GM19239 (cell line): ENCODE data around the gene NRXN3.

Source experiments
- DNase-seq: peaks from one replicate; pipeline ENCODE4 v3.0.0; 2011; ENCODE audit warnings: low spot score; ENCODE audit not compliant: insufficient read length
- FAIRE-seq: peaks from 2 replicates; lab custom pipeline; 2011; peaks lifted over from hg19 to GRCh38; lab: Jason Lieb, UNC

The NRXN3 gene

DNA sequence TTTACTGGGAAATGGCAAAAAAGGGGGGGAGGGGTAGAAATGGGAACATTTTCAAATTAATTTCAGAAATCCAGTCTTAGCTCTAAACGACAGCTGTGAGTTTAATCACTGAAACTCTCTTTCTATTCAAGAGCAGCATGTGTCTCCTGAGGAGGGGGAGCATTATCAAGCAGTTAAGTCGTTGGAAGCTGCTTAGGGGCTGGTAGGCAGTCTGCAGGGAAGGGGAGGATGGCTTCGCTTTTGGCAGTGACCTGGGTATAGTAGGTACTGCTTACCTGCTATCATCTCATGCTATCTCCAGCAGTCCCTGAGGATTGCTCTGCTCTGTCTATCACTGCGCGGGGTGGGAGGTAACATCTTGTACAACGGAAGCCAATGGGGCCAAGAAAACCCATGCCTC lies 567.4 kb downstream of the NRXN3 start:
- no peak for FAIRE-seq
- DNase-seq, result no peak

DNA sequence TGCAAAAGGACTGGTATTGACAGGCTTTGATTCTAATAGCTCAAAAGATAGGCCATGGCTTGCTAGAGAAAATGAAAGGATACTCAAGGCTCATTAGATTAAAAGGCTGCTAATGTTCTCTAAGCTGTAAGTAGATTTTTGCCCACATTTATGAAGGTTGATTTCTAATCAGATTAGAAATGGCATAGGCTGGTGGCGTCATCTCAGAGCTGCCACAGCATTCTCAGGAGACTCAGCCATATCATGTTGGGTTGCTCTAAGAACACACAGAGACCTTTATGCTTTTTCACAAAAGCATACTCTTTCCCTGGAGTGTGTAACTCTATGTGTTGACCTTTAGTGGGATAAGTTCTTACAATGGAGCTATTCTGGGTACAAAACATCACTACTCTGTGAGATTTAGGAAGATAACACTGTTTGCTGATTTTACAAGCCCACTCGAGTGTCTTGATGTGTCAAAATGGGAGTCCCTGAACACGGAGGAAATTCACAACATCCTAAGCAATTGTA lies 576.0 kb downstream of the NRXN3 start:
- DNase-seq (no peak), FAIRE-seq (no peak)

DNA sequence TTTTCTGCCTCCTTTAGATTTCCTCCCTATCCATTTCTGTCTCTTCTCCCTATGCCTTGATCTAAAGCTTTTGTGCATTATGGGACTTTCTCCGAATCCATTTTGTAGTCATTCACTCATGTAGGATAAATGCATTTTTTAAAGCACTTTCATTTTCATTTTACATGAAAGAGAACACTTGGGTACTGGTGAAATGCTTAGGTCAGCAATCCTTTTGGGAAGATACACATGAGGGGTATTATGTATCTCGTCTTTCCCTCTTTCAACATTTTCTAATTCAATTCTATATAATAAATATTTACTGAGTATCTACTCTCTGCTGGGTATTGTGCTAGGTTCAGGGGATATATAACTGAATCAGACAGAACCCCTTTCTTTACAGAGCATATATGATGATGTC lies 577.6 kb downstream of the NRXN3 start:
- no peak for FAIRE-seq
- no peak for DNase-seq

DNA sequence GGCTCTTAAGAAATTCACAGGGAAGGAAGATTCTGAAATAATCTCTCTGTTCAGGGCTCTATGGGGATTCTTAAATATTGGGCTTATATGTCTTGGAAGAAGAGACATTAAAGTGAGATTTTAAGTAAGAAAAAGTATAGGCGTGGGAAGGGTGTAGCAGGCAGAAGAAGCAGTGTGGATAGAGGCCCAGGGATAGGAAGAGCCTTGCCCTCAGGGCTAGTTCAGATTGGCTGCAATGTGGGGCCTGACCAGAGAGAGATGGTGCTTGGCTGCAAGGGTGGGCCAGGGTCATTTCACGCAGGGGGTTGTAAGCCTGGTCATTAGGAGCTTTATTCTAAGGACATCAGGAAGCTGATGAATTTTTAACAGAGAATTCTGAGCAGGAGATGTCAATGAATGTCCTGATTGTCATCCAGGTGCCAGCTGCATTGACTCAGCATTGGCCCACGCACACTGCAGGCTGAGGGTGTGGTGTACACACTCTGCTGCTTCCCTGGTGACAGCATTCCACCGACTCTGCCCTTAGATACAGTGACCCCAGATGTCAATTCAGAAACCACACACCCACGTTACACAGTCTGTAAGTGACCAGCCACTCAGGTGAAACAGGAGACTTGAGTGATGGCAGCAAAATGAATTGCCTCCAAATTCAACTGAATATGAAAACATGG lies 582.5 kb downstream of the NRXN3 start:
- no peak for FAIRE-seq
- no peak for DNase-seq

DNA sequence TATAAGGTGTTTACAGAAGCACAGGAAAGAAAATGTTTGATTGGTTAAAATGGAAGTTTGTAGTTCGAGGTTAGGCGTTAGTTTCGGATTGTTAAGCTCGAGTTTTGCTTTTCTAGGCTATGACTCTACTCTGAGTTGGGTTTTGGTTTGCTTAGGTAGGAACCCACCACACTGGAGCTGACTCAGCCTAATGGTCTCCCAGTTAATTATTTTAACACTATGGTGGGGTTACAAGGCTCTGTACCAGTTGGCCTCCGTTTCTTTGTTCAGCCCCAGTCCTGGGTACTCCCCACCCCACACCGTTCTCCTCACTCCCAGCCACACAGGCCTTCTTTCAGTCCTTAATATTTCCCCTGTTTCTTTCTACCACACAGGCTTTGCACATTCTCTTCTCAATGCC lies 583.9 kb downstream of the NRXN3 start:
- no peak for DNase-seq
- no peak for FAIRE-seq

DNA sequence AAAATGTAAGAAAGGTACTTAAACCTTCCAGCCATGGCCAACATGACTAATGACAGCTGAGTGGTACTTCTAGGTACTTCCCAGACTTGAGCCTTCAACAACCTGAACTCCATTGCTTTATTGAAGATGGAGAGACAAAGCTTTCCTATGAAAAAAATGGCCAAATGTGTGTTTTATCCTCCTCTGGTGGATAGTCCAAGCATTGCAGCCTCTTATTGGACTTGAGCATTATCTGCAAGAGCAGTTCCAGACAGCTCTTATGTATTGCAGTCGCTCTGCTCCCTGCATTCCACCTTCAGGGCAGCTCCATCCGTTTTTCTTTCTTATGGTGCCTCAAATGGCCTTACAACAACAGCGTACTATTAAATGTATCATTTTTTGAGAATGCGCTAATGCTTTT lies 588.2 kb downstream of the NRXN3 start:
- FAIRE-seq (peak; percentile 56), DNase-seq (peak; percentile 2)

DNA sequence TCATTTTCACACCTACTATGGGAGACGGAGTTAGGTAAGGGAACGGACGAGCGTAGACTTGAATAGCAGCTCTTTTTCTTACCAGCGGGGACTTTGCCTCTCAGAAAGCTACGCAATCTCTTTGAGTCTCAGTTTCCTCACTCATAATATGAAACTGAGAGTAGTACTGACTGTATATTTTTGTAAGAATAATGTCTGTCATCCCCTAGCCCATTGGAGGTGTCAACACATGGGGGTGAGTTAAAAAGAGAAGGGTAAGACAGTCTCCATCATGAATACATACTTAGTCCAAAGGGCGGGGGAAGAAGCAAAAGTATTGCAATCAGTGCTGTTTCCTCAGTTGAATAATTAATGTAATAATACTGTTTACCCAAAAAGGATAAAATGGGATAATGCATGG lies 592.2 kb downstream of the NRXN3 start:
- no peak for DNase-seq

DNA sequence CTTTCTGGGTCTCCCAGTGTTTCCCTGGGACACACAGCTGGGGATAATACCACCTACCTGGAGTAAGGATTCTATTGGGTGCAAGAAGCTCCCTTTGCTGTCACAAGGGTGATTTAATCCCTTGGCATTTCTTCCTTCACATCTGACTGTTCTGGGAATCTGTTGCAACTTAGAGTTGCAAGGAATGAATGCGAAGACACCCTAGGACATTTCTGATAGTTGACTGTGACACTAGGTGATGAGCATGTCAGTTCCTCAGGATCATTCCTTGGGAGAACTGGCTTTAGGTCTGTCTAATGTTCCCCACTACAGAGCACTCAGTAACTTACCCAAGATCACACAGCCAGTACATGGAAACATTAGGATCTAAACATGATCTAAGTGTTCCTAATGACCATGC lies 593.6 kb downstream of the NRXN3 start:
- FAIRE-seq, result no peak
- DNase-seq, result no peak

More for the DNA sequence above, 592.2 kb downstream of the NRXN3 start:
- FAIRE-seq, result no peak

DNA sequence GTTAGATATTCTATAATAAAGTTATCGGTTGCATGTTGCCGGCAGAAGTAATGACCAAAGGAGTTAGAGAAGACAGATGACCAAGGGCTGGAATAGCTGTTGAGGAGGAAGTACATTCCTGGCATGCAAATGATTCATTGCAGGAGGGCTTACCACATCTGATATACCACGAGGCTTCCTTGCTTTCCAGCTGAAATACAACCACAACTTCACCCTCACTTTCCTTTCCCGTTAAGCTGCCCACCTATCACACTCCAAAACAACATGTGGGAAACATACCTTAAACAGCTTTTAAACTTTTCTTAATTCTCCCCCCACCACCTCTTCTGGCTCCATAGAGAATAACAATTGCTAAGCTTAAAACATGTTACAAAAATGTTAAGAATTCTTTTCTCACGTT lies 594.1 kb downstream of the NRXN3 start:
- no peak for DNase-seq

DNA sequence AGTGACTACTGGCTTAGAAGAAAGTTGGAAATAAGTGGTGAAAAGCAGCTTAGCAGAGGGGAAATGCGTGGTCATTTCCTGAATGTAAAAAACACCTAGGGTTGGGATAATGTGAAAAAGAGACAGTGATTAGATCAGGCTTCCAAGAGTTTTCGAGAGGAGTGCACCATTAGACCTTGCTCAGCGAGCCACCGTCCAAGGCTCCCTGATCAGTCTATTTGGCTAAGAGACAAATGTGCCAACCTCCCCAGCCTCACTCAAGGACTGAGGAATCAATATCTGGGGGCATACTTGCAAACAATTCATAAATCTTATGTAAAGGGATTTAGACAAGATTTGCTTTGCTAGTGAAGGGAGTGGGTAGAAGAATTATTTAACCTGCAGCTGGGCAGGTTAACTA lies 594.5 kb downstream of the NRXN3 start:
- DNase-seq (no peak), FAIRE-seq (no peak)

More for the DNA sequence above, 594.1 kb downstream of the NRXN3 start:
- no peak for FAIRE-seq

DNA sequence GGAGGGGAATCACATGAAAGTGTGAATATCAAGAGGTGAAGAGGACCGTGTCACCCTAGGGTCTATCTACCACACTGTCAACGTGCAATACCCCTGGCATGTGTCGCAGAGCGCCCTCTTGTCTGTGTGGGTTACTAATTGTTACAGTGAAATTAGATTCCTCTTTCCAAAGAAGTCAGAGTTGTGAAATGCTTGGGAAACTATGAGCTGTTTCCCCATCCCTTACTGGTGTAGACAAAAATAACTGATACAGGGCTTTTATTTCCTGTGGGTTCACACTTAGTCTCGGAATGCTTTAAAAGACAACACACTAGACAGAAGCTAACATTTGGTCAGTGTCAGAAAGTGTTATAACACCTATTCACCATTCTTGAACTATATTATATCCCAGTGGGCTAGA lies 597.3 kb downstream of the NRXN3 start:
- no peak for DNase-seq
- no peak for FAIRE-seq

DNA sequence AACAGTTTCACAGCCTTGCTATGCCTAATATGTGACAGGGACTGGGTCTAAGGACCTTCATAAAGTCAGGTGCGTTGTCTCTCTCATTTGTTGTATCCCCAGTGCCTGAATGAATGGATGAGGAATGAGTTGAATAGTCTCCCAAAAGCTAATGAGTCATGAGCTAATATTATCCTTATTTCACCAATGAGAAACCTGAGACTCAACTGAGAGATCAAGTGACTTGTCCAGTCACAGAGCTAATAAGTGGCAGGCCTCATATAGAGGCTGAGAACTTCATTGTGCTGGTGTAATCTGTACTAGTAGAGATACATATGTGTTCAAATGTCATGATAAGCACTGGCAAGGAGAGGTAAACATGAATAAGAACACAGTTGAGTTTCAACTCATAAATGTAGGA lies 612.4 kb downstream of the NRXN3 start:
- DNase-seq (no peak), FAIRE-seq (no peak)

DNA sequence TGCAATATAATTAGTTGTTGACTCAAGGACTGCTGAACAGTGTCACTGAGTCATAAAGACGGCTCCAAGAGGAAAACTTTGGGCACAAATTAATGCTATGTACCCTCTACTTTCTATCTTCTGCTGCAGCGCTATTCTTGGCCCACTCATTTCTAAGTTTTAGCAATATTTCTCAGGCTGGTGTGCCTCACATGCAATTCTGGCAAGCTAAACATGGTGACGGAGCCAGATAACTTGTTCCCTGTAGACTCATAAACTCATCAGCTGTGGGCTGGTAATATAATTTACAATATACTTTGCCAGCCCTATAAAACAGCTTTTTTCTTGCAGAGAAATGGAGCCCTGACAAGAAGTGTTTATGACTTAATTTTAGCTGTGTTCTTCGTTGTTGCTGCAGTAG lies 615.1 kb downstream of the NRXN3 start:
- DNase-seq (no peak), FAIRE-seq (no peak)

DNA sequence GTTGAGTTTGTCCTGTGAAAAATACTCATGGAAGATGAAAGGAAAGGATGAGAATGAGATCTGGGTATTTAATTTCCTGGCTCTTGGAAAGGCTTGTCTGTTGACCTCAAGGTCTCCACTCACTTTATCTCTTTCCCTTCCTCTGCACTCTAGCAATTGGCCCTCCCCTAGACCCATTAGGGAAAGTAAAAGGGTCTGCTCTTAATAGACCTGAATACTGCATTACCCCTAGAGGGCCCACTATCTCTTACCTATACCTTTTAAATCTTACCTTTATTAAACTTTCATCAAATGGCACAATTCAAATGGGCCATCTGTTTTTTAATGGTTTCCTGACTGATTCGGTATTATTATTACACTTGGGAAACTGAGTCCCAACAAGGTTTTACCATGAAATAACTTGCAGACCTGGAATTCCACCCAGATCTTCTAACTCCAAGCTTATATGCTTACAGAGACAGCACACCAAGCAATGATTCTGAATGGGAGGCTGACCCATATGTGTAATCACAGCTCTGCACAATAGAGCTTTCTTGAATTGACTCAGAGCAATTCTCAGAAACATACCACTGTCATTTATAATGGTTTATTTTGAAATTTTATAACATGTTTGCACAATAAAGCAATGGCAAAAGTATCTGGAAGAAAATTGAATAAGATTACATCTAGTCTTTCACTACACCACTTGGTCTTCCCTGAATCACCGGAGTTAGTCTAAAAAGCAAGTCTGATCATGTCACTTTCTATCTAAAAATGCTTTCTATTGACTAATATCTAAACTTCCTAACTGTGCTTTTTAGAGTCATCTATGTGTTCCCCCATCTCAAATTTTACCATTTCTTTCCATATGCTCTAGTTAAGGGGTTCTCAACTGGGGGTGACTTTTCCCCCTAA lies 618.5 kb downstream of the NRXN3 start:
- FAIRE-seq, result no peak
- DNase-seq, result no peak

DNA sequence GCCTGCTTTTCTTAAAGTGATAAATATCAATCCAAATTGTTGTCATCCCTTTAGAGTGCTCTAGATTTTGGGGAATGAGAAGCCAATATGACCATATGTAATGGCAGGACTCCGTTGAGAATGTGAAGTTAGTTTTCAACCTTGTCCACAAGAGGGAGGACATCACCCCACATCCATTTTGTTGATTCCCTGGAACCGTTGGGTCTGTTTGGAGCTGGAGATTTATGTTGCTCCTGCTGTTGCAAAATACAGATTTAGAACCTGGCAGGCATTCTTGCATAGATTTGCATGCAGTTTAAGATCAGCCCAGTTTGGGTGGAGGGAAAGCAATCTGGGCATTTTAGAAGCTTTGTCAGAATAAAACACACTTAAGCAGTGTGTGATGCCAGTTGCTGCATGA lies 620.1 kb downstream of the NRXN3 start:
- DNase-seq (no peak), FAIRE-seq (no peak)

DNA sequence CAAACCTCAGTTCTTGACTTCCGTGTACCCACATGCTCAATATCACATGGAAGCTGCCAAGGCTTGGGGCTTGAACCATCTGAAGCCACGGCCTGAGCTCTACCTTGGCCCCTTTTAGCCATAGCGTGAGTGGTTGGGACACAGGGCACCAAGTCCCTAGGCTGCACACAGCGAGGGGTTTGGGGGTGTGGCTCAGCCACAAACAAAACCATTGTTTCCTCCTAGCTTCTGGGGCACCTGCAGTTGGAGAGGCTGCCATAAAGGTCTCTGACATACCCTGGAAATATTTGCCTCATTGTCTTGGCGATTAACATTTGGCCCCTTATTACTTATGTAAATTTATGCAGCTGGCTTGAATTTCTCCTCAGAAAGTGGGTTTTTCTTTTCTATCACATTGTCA lies 628.6 kb downstream of the NRXN3 start:
- DNase-seq (no peak), FAIRE-seq (no peak)

DNA sequence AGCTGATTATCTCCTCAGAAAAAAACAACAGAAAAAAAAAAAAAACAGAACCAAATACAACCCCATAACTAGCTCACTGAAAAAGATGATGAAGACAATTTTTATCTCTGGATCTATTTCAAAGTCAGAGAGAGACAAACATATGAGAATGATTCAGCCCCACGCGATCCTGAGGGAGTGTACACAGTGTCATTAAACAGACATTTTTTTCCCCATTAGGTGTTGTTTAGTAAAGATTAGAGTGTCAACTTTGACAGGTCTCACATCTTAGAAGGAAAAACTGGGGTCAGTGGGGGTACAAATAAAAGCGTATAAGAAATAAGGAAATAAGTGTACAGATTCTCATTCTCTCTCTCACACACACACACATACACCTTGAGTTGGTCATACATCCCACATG lies 635.4 kb downstream of the NRXN3 start:
- DNase-seq (no peak), FAIRE-seq (no peak)

DNA sequence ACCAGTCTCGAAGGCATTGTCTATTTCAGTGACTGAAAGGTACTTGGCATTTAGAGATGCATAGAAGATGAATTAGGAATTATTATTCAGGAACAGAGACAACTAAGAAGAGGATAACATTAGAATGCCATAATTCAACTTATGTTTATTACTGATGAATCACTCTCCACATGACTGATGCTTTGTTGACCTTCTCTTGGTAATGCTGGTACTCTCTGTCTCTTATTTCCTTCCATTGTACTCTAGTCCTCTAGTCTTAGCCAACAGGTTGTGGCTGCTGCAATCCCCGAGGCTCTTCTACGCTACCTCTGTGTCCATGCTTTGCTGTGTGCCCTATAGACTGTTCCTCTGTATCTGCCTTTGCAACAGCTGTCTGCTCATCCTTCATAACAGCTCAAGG lies 652.9 kb downstream of the NRXN3 start:
- FAIRE-seq, result no peak

DNA sequence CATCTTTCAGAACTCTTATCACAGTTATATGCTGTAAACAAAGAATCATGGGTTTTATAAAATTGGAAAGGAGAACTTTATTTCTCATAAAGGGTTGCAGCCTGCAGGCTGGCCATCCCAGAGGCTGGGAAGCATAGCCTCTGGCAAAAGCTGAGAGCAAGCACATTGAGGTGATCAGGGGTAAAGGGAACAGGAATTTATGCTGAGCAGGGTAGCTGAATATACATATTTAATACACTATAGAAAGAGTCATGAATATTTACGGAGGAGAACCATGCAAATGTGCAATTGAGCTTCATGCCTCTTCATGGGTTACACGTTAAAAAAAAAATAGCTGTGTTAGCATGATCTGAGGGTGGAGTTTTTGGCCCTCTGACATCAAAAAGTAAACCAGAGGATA lies 653.3 kb downstream of the NRXN3 start:
- DNase-seq (no peak), FAIRE-seq (no peak)

More for the DNA sequence above, 652.9 kb downstream of the NRXN3 start:
- no peak for DNase-seq

DNA sequence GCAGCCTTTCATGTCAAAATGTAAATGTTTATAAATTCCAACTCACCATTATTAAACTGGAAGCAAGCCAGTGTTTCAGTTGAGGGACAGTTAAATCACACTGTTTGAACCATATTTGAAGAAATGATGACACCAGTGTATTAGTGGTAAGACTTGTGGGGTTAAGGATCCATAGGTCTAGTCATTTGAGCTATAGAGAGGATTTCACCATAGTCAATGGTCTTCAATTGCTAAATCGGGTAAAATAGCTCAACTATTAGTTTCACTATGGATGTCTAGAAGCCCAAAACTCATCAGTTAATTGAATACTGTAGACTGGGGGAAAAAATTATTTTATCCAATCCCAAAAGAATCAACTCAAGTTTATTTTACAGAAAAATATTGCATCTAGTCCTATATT lies 659.1 kb downstream of the NRXN3 start:
- no peak for DNase-seq
- no peak for FAIRE-seq

DNA sequence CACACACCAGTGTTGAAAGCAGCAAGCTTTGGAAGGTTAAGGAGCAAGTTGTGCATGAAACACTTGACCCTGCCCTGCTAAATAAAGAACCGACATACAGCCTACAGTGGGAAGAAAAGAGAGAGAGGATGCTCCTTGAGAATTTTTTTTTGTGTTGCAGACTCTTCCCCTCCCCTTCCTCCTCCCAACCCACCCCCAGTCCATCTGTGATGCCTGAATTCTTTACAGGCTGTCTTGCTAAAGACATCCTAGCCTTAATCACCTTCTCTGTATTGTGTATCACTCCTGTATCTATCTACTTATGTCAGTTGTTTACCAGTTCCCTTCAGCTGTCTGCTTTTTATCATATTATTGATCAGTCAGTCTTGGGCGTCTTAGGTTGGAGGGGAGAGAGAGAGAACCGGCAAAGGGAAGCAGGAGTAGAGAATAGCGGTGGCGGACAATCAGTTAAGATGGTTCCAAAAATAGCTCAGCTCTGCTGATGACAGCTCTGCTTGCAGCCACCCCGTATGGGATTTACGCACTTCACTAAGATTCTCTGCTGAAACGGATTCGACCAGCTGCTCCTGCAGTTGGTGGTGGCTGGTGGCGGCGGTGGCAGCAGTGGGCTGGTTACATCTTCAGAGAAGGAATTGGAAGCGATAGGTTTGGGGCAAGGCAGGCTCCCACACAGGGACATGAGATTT lies 664.7 kb downstream of the NRXN3 start:
- DNase-seq, result no peak
- FAIRE-seq, result no peak
